GM19468 (cell line): ENCODE results near the gene BCAT1.
"Not testable (repeated sequence)": the region's sequence is repeated elsewhere in the genome, so short reads cannot be mapped to it uniquely, and the experiment has no call there.

Experiments
- ATAC-seq: cut with Tn5 transposase; IDR thresholded peaks from one replicate; pipeline ENCODE4 v1.9.1; 2021; ENCODE audit warnings: mild to moderate bottlenecking, moderate library complexity, moderate number of reproducible peaks; ENCODE audit not compliant: unreplicated experiment; ENCODE audit errors: extremely low read depth

BCAT1 gene

GRCh38 chr12:24833513-24833912, 115.4 kb downstream of the BCAT1 start:
- ATAC-seq = no peak

- no peak for ATAC-seq
Measured at GRCh38 chr12:24823808-24824515, 124.9 kb downstream of the BCAT1 start.

DNA sequence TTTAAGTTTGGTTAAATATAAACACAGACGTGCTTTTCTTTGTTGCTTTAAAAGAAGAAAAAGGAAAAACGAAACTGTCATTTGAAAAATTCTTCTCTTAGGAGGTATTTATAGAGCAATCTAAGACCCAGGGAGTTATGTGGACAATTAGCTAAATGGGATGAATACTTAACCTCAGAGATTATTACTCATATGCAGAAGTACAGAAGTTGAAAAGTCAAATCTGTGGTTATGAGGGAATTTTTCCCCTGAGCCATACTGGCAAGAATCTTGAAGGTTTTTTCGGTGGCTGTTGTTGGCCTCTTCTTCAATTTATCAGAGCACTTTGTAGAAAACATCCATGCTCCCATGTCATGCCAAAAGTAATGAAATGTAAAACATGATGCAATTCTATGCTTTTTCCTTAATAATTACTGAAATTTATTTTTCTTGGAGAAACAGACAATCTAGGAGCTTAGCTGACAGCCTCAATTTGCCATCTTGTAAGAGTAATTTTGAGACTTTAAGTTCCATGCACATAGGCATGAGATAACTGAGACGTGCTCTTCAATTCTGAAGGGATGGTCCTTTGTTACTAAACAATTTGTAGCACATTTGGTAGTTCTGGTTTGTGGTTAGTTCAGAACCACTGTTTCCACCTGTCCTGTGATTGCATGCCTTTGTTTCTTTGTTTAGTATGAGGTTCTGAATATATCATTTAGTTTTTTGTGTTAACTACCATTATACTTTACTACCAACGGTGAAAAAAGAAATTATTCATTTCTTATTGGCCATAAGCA, 126.6 kb downstream of the BCAT1 start:
- peak; percentile 27 for ATAC-seq

DNA sequence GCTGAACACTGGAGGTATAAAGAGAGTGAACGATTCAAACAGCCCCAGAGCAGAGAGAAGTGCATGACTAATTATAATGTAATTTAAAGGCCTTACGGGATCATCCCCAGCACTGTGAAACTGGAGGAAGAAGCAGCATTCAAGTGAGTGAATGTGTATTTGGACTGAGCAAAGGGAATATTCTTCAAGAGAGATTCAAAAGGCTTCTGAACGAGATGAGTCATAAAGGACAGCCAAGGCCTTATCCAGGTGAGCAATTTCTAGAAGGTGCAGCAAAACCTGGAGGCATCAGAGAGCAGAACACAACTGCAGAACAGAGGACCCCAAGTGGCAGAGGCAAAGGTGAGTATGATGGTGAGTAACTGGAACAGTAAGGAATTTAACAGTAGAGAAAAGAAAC, 127.2 kb downstream of the BCAT1 start:
- peak; percentile 9 for ATAC-seq

GRCh38 chr12:24820872-24821271, 128.0 kb downstream of the BCAT1 start:
- ATAC-seq = no peak

- ATAC-seq = no peak
Measured at GRCh38 chr12:24818351-24818750, 130.6 kb downstream of the BCAT1 start.

DNA sequence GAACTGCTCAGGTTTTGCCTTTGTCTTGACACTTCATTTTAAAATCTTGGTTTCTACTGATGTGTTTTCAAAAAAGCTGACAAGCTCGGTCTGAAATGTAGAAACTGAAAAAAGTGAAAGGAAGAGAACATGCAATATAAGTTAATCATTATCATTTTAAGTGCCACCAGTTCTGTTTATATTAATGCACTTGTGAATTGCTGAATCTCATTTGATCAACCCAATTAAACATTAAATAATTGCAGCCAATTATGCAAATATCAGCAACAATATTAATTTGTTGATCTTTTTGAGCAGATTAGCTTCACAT, 133.8 kb downstream of the BCAT1 start:
- no peak for ATAC-seq

DNA sequence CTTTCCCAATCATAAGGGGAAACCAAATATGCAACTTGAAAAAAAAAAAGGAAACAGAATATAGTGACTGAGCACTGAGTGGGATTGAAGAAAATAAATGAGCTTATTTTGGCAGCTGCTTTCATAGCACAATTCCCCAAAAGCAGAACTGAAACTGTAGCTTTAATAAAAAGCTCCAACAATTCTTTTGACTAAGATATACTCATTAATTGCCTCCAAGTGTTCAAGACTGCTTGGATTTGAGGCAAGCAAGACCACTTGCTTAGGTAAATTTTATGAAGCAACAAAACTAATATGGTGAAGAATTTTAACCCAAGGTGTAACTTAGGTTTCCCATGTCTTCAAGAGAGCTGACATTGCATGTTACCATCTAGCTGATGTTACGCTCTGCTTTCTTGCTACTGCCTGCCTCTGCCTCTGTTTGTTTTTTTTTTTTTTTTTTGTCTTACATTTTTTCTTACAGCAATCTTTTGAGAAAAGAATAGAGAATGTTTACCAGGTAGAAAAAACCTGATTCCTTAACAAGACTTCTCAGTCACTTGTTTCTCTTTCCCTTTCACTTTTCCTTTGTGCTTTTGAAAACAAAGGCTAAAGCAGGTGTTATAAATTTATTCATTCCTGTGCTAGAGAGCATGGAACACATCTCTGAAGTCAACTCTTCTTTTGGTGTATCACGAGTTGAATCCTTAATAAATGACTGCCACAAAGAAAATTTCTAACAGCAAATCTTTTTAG, 134.4 kb downstream of the BCAT1 start:
- peak; percentile 72 for ATAC-seq

DNA sequence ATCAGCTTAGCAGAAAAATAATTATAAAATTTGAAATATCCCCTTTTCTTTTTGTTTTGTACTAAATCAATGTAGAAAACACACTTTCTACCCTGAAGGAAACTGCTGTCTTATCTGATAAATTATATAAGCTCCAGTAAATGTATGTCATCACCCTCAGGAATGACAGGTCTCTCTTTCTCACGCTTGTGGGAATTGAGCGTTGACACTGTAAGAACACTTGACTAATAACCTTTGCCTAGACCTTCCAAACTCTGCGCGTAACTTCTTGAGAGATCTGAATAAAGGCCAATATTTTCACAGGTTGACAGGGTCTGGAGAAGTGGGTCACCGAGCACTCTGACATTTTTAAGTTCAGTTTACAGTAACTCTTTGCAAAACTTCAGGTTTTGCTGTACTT, 138.5 kb downstream of the BCAT1 start:
- no peak for ATAC-seq

DNA sequence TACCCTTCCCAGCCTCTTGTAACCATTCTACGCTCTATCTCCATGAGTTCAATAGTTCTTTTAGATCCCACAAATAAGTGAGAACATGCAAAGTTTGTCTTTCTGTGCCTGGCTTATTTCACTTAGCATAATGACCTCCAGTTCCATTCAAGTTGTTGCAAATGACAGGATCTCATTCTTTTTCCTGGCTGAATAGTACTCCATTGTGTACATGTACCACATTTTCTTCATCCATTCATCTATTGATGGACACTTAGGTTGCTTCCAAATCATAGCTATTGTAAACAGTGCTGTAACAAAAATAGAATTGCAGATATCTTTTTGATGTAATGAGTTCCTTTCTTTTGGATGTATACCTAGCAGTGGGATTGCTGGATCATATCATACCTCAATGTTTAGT, 139.6 kb downstream of the BCAT1 start:
- not testable (repeated sequence) for ATAC-seq

GRCh38 chr12:24808651-24809050, 140.2 kb downstream of the BCAT1 start:
- ATAC-seq = no peak

DNA sequence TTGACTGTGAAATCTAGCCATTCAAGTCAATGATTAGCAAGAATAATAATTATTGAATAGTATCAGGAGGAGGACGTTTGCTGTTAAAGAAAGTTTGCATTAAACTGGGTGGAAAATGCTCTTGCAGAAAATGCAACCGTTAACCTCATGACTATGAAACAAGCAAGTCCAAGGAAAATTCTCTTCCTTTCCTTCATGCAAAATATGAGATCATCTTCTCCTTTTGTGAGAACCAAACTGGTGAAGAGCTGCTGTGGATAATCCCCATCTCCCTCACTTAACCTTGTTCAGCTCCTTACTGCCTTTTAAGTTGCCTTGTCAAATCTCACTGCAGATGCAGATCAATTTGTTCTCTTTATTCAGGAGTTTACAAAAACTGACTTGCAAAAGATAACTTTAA, 142.5 kb downstream of the BCAT1 start:
- ATAC-seq = no peak

DNA sequence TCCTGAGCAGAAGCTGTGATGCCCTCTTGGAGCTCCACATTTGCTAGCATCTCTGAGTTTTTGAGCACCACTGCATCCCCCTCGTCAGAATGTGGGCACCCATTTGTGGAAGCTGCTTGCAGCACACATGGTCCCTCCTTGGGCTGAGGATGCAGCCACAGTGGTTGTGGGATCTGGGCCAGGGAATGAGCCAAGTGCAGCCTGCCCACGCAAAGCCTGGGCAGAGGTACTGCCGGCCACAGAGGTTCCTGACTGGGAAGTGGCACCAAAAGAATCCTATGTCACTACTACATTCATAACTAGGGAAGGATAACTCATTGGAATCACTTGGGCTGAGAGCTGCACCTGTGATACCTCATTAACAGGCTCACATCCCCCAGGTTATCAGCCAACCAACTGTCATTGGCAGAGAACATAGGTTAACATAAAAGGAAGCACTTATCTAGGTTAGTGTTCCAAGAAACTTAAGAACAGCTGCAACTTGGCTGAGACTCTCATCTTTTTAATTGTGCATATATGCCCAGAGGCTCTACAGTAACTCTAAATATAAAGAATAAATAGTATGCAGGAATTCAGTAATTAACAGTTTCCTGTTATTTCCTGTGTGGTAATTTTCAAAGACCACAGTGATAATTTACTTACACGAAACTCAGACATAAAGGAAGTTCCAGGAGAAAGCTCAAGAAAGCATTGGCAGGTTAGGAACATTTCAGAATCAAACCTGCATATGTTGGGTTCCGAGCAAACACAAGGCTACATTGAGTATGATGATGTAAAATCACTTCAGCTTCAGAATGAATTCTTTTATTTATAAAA, 145.3 kb downstream of the BCAT1 start:
- no peak for ATAC-seq

DNA sequence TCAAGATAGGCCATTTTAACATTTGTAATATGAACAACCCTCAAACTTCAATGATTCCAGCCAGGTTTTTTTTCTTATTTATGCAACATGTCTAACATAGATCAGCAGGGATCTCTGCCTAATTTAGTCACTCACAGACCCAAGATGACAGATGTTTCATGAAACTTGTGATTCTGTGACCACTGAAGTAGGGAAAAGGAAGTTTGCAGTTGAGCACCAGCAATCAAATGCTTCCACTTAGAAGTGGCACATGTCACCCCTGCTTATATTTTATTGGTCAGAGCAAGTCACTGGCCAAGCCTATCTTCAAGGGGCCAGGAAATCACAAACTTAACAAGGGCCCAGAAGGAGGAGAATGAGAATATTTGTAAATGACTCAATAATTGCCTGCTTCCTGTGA, 150.6 kb downstream of the BCAT1 start:
- peak; percentile 93 for ATAC-seq

DNA sequence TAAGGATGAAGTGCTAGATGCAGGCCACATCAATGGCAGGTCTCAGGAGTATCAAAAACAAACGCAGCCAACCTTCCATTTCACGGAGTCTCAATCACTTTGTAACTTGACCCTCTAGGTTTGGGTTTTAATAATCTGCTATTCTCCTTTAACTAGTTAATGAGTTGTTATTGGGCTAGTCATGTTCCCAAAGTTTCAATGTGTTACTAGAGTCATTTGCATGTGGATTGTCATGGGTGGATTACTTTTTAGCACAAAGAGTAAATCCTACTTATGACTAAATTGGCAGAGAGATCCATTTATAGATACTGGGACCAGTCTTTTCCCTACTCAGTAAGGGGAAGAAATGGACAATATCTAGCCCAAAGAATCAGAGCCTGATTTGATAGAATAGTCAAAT, 151.0 kb downstream of the BCAT1 start:
- ATAC-seq = no peak

- ATAC-seq = no peak
Measured at GRCh38 chr12:24796876-24797275, 152.0 kb downstream of the BCAT1 start.

- no peak for ATAC-seq
Measured at GRCh38 chr12:24795699-24796347, 153.1 kb downstream of the BCAT1 start.

DNA sequence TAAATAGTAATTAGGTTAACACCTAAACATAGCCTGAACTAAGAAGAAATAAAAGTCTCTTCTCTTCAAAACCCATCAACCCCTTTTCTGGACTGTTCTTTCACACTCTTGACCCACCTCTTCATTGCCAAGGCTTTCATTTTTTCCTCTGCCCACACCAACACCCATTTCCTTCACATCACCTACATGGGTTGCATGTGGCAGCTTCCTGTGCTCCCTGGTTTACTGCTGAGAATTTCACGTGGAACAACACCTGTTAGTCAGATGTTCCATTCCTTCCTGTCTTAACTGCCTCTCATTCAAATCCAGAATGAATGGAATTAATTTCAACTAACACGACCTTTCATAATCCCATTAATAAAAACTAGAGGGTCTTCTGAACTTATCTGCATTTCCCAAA, 157.3 kb downstream of the BCAT1 start:
- ATAC-seq = no peak

DNA sequence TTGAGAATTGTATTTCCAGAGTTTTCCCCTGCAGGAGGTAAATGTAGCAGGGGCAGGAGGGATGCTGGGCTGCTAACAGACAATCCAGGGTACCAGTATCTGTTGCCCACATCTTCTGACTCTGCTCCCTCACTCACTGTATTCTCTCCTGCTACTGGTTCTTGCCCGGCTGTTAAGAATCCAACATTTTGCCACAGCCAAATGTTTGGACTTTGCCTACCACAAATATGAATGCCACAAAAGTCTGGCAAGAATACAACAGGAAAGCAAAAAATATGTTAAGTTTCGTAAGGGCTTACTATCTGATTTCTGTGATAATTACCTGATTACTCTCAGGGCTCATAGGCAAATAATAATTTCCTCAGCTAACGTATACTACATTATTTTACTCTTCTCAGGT, 160.0 kb downstream of the BCAT1 start:
- ATAC-seq = no peak
